Midbrain (tissue), 1 donor: ENCODE data around the gene PPP2R1B.
A peak's percentile ranks its signal among the peaks of the same experiment; 100 is the strongest.
"Not testable (repeated sequence)": the region's sequence is repeated elsewhere in the genome, so short reads cannot be mapped to it uniquely, and the experiment has no call there.

Experiments used
- DNase-seq: peaks from one replicate; lab custom pipeline; 2025; lab: John Stamatoyannopoulos, UW

PPP2R1B gene

GRCh38 chr11:111765984-111766833, at the start of gene PPP2R1B:
PPP2R1B (minus strand) TSS chr11:111766389; CDS start chr11:111766361, 28 bp downstream.
- DNase-seq, result peak; percentile 84

GRCh38 chr11:111815489-111815888, 49.3 kb upstream of the PPP2R1B start:
- DNase-seq, result no peak

- DNase-seq, result no peak
Measured at GRCh38 chr11:111814557-111815320, 48.5 kb upstream of the PPP2R1B start.

- DNase-seq, result no peak
Measured at GRCh38 chr11:111814106-111814505, 47.9 kb upstream of the PPP2R1B start.

- no peak for DNase-seq
Measured at GRCh38 chr11:111812211-111812610, 46.0 kb upstream of the PPP2R1B start.

- DNase-seq, result no peak
Measured at GRCh38 chr11:111811445-111811844, 45.3 kb upstream of the PPP2R1B start.

- DNase-seq, result no peak
Measured at GRCh38 chr11:111808834-111809233, 42.6 kb upstream of the PPP2R1B start.

GRCh38 chr11:111808063-111808588, 41.9 kb upstream of the PPP2R1B start:
- DNase-seq, result no peak

- no peak for DNase-seq
Measured at GRCh38 chr11:111807076-111807475, 40.9 kb upstream of the PPP2R1B start.

GRCh38 chr11:111801135-111801534, 34.9 kb upstream of the PPP2R1B start:
- no peak for DNase-seq

GRCh38 chr11:111798279-111798678, 32.1 kb upstream of the PPP2R1B start:
- DNase-seq, result no peak

- DNase-seq, result no peak
Measured at GRCh38 chr11:111797145-111797581, 31.0 kb upstream of the PPP2R1B start.

GRCh38 chr11:111796696-111797095, 30.5 kb upstream of the PPP2R1B start:
- no peak for DNase-seq

- DNase-seq, result no peak
Measured at GRCh38 chr11:111795334-111795985, 29.3 kb upstream of the PPP2R1B start.

- no peak for DNase-seq
Measured at GRCh38 chr11:111793863-111794262, 27.7 kb upstream of the PPP2R1B start.

GRCh38 chr11:111792955-111793500, 26.8 kb upstream of the PPP2R1B start:
- no peak for DNase-seq

GRCh38 chr11:111792314-111792713, 26.1 kb upstream of the PPP2R1B start:
- no peak for DNase-seq

GRCh38 chr11:111788464-111788863, 22.3 kb upstream of the PPP2R1B start:
- no peak for DNase-seq

GRCh38 chr11:111788051-111788450, 21.9 kb upstream of the PPP2R1B start:
- DNase-seq, result no peak

GRCh38 chr11:111785886-111786412, 19.8 kb upstream of the PPP2R1B start:
- DNase-seq, result no peak

GRCh38 chr11:111785076-111785475, 18.9 kb upstream of the PPP2R1B start:
- DNase-seq, result no peak

- not testable (repeated sequence) for DNase-seq
Measured at GRCh38 chr11:111784311-111784710, 18.1 kb upstream of the PPP2R1B start.
